ENCODE measurements around the gene CLMN.

CLMN gene

GRCh38 chr14:95319312-95320077 is at the start of gene CLMN:
TSS of gene CLMN (minus strand) at chr14:95319908. CDS start at chr14:95319792, 116 bp downstream.
- DNase-seq = no peak

- DNase-seq = no peak
Observed at GRCh38 chr14:95365401-95365800, 45.7 kb upstream of the CLMN start.

- DNase-seq = no peak
Observed at GRCh38 chr14:95364481-95365209, 44.9 kb upstream of the CLMN start.

- DNase-seq = no peak
Observed at GRCh38 chr14:95363468-95363954, 43.8 kb upstream of the CLMN start.

GRCh38 chr14:95362138-95362494 is 42.4 kb upstream of the CLMN start:
- no peak for DNase-seq

- no peak for DNase-seq
Observed at GRCh38 chr14:95361373-95362137, 41.8 kb upstream of the CLMN start.

- DNase-seq = no peak
Observed at GRCh38 chr14:95360828-95361227, 41.1 kb upstream of the CLMN start.

- DNase-seq = no peak
Observed at GRCh38 chr14:95359994-95360826, 40.5 kb upstream of the CLMN start.

- no peak for DNase-seq
Observed at GRCh38 chr14:95356245-95356869, 36.6 kb upstream of the CLMN start.

- no peak for DNase-seq
Observed at GRCh38 chr14:95355422-95355821, 35.7 kb upstream of the CLMN start.

GRCh38 chr14:95354834-95355233 is 35.1 kb upstream of the CLMN start:
- no peak for DNase-seq

GRCh38 chr14:95353664-95354063 is 34.0 kb upstream of the CLMN start:
- DNase-seq = no peak

- no peak for DNase-seq
Observed at GRCh38 chr14:95353007-95353406, 33.3 kb upstream of the CLMN start.

GRCh38 chr14:95352481-95352880 is 32.8 kb upstream of the CLMN start:
- DNase-seq = no peak

GRCh38 chr14:95349241-95349640 is 29.5 kb upstream of the CLMN start:
- no peak for DNase-seq

- DNase-seq = no peak
Observed at GRCh38 chr14:95348395-95349080, 28.8 kb upstream of the CLMN start.

- no peak for DNase-seq
Observed at GRCh38 chr14:95346820-95347219, 27.1 kb upstream of the CLMN start.

- DNase-seq = no peak
Observed at GRCh38 chr14:95346266-95346665, 26.6 kb upstream of the CLMN start.

- DNase-seq = no peak
Observed at GRCh38 chr14:95345032-95345431, 25.3 kb upstream of the CLMN start.

- DNase-seq = no peak
Observed at GRCh38 chr14:95344536-95344935, 24.8 kb upstream of the CLMN start.

GRCh38 chr14:95341564-95341963 is 21.9 kb upstream of the CLMN start:
- no peak for DNase-seq

- DNase-seq = no peak
Observed at GRCh38 chr14:95341115-95341514, 21.4 kb upstream of the CLMN start.

Data from NCI-H1436 treated with DMSO at 0.1 percent for 48 hours (cell line).